SKM-1 treated with dmso at 0.1 percent for 144 hours (cell line): ENCODE results near the gene NXT1.
"Not testable (repeated sequence)": the region's sequence is repeated elsewhere in the genome, so short reads cannot be mapped to it uniquely, and the experiment has no call there.

Experiments
- DNase-seq: peaks from one replicate; lab custom pipeline; 2025; ENCODE audit not compliant: unreplicated experiment; lab: John Stamatoyannopoulos, UW

The NXT1 gene

GRCh38 chr20:23327617-23328333 is 22.8 kb upstream of the NXT1 start:
- no peak for DNase-seq

DNA sequence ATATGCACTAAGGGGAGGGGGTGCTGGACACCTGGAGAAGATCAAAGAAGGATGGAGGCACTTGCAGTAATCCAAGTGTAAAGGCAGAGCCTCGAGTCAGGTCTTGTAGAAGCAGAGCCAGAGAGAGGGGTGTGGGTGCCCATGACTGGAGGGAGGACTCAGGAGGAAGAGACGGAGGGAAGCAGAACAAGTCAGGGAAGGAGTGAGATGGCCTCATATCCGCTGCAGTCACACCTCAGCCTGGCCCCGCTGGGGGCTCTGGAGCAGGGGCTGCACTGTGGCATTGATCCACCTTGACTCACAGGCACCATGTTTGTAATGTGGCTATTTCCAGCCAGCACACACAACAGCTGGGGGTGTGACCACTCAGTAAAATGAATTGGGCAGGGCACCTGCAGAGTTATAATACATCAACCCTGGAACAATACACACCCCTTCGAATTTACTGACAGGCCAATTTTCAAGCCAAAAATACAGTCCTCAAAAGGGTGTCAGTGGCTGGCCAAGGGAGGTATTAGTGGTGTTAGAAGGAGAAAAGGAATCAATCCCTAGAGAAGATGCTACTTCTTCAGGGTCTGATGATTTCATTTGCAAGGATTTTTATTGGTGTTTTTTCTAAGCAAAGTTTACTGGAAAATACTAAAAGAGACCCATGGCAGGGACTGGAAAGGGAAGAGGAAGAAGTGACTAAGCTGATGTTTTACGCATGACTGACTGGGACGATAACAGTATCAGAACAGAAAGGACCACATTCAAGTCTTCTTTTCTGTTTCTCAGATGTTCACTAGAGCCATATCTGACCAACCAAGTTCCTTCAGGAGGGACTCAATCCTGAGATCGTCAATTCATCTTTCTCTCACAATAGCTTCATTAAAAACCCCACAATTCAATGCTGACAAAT is 18.9 kb upstream of the NXT1 start:
- DNase-seq, result peak; percentile 51

GRCh38 chr20:23332467-23332866 is 18.1 kb upstream of the NXT1 start:
- no peak for DNase-seq

DNA sequence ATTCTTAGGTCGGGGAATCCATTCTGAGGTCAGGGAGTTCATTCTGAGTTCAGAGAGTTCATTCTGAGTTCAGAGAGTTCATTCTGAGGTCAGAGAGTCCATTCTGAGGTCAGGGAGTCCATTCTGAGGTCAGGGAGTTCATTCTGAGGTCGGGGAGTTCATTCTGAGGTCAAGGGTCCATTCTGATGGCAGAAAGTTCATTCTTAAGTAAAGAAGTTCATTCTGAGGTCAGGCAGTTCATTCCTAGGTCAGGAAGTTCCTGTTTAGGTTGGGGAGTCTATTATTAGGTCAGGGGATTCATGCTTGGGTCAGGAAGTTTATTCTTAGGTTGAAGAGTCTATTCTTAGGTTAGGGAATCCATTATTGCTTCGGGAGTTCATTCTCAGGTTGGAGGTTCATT is 16.5 kb upstream of the NXT1 start:
- peak; percentile 68 for DNase-seq

DNA sequence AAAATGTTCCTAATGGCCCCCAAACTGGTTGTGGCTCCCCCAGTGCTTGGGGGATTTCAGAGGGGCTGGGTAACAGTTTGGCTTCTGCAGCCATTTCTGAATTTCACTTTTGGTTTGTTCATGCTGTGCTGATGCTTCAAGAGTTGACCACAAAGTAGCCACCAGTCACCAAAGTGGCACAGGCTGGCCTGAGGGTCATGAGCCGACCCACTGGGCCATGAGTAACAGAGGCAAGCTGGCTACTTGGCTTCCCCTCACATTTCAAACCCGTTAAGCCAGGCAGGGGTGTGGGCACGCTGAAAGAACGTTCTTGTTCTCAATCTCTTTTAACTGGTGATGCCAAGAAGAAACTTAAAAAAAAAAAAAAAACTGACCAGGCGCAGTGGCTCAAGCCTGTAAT is 15.1 kb upstream of the NXT1 start:
- no peak for DNase-seq

GRCh38 chr20:23336476-23336875 is 14.1 kb upstream of the NXT1 start:
- DNase-seq, result no peak

DNA sequence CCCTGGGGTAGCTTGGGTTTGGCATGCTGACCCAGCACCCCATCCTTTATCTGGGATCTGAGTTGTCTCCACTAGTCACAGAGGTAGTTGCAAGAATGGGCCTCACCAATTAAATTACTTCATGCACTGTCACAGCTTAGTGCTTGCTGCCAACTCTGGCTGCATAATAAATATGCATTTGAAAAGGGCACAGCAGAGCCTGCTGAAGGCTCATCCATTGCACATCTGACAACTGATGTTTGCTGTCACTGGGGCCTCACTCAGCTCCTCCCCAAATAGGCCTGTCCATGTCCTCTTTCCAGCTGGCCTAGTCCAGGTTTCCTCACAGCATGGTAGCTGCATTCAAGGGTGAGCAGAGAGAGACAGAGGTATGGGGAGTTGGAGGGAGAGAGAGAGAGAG is 13.3 kb upstream of the NXT1 start:
- DNase-seq, result no peak

DNA sequence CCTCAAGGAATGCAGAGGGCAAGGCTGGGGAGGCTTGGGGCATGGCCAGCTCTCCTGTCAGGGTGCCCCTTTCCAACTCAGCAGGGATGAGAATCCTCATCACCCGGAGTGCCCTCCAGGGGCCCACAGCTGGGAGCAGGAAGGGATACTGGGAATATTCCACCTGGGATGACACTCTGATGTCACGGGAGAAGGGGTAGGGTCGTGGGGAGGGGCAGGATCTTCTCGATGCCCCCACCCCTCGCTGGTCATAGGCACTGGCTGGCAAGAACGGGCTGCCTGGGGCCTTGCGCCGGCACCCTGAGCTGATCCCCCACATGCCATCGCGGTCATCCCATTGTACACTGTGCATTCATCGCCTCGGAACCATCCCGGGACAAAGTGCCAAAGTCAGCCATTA is 10.6 kb upstream of the NXT1 start:
- no peak for DNase-seq

GRCh38 chr20:23340524-23340923 is 10.1 kb upstream of the NXT1 start:
- DNase-seq, result peak; percentile 28

DNA sequence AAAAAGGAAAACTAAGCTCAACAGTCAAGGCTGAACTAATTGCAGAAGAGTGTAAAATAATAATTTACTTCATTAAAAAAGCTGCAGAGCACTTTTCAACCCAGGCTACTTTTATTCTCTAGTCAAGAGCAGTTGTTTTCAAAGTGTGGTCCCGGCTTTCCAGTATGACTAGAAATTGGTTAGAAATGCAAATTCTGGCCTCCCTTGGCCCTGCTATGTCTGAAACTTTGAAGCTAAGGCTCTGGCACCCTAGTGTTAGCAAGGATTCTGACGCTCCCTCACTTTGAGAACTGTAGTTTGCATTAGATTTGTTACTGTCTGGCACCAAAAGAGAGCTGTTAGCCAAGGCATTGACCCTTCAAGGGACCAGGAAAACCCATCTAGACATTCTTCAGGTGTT is 9.5 kb upstream of the NXT1 start:
- DNase-seq, result no peak

GRCh38 chr20:23343590-23343989 is 7.0 kb upstream of the NXT1 start:
- no peak for DNase-seq

- no peak for DNase-seq
These were observed 6.3 kb upstream of the NXT1 start for GRCh38 chr20:23344336-23344735.

DNA sequence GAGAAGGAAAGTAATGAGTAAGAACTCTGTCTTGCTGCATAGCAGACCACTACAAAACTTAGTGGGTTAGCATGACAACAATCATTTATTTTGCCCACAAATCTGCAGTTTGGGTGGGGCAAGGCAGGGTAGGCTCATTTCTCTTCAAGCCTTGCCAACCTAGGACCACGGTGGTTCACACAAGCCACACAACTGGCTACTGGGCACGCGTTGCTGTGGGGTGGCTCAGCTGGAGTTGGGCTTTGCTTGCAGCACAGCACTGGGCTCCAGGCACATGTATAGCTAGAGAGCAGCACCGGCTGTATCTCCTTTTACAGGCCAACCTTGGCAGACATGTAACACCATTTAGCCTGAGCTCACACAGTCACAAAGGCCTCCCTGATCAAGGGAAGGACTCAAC is 4.6 kb upstream of the NXT1 start:
- no peak for DNase-seq

DNA sequence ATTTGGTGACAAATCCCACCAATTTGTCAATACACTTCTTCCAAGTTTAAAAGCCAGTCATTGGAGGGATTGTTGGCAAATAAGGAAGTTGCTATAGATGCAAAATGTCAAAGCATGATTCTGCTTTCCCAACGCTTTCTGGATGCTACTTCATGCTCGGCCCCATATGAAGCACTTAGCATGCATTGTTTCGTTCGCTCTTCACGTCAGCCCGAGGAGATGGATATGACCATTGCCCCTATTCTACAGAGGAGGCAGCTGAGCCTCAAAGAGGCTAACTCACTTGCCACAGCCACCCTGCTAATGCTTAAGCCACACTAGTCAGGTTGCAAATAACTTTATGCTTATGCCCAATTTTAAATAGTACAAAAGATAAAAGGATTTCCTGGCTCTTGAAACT is 2.8 kb upstream of the NXT1 start:
- DNase-seq, result no peak

- not testable (repeated sequence) for DNase-seq
These were observed 2.1 kb upstream of the NXT1 start for GRCh38 chr20:23348510-23348909.

DNA sequence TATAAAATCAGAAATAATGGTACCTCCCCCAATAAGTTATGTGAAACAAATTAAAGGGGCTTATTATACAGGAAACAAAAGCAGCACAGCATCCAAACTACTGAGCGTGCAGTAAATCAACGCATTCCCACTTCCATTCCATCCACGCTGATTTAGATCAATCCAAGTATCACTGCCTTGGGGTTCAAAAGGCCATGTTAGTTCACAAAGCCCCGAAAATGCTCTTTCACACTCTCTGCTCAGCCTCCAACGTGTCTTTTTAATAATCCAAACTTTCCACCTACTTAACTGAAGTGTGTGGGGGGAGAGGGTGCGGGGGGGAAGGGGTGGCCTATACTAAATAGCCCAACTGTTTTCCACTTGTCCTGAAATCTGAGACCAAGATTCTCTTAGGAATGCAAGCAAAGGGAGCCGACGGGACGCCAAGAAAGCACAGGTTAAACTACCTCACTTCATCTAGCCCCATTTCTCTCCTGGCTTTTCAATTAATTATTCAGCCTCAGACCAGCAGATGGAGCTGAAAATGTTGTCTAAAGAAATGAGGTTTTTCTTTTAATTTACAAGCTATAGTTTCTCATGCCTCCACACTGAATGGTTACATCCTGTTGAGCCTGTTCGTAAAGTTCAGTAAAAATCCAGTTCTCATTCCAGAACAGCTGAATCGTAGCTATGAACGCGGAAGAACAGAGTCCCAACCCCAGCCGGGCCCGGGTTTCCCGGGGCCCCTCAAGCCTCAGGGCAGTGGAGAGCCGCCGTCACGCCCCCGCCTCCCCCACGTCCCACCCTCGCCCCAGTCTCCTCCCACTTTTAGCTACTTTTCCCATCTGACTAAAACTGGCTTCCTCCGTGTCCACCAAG is 1.0 kb upstream of the NXT1 start:
- peak; percentile 48 for DNase-seq

DNA sequence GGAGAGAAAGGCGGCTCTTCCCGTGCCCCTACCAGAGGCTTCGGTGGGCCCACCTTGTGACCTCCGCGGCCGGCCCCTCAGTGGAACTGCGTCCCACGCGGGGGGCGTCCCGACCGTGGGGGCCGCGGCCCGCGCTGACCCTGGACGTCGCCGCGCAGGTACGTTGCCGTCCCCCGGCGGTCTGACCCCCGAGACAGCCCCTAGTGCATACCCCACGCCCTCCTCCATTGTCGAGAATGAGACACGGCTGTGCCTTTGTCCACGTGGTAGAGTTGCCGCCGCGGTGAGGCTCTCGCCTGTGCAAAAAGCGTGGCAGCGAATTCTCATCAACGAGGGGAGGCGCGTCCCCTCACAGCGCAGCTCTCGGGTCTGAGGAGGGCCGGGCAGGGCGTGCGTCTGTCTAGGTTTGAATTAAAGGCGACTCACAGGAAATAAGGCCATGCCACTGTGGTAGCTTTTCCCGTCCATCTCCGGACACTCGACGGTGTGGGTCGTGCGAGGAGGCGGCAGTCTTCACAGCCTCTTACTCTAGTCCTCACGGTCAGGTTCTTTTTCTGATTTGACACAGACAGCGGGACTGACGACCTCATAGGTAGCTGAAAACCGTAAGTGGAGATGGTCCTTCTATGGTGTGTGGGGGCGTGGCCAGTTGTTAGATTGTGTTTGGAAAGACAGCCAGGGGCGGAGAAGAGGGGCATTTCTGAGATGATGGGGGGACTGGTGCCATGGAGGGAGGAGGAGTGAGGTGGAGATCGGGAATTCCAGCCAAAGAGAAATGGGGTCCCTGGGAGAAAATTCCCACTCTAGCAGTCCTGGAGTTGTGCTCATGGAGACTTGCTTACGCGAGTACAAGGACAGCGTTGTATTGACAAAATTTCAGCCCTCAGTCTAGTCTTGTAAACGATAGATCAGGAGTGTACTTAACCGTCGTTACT is 580 bp downstream of the NXT1 start:
- DNase-seq, result no peak

- no peak for DNase-seq
These were observed 5.6 kb downstream of the NXT1 start for GRCh38 chr20:23356203-23356602.

DNA sequence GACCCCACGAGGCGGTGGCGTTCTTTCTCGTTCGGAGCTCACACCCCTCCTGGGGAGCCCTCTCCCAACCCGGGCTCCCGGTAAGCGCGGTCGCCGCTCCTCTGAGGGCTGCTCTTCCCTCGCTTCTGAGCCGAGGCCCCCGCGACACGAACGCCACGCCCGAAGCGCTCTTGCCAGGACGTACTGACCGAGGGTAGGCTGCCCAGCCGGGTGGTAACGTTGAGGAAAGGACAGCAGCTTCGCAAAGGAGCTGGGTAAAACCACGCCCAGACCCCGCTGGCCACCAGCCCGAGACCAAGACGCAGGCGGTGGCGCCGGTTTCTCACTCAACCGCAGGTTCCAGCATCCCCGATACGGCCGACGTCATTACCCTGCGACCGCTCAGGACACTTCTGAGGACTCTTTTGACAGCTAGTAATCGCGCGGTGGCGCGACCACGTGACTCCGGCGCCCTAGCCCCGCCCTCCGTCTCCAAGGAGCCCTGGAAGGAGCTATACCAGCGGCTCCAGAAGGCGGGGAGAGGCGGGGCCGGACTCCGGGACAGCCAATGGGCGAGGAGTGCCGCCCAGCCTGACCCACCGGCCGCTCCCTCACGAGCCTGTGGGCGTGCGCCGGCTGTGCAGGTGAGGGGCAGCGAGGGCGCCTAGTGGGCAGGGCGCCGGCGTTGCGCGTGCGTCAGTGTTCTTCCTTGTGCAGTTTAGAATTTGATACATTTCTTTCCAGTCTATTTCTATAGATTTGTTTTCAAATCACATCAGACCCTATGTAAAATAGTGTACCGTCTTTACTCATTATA is 7.4 kb downstream of the NXT1 start:
- peak; percentile 98 for DNase-seq

- no peak for DNase-seq
These were observed 7.9 kb downstream of the NXT1 start for GRCh38 chr20:23358563-23358906.
